ENCODE data around the gene ETV4.
A peak's percentile ranks its signal among the peaks of the same experiment; 100 is the strongest.

The ETV4 gene

DNA sequence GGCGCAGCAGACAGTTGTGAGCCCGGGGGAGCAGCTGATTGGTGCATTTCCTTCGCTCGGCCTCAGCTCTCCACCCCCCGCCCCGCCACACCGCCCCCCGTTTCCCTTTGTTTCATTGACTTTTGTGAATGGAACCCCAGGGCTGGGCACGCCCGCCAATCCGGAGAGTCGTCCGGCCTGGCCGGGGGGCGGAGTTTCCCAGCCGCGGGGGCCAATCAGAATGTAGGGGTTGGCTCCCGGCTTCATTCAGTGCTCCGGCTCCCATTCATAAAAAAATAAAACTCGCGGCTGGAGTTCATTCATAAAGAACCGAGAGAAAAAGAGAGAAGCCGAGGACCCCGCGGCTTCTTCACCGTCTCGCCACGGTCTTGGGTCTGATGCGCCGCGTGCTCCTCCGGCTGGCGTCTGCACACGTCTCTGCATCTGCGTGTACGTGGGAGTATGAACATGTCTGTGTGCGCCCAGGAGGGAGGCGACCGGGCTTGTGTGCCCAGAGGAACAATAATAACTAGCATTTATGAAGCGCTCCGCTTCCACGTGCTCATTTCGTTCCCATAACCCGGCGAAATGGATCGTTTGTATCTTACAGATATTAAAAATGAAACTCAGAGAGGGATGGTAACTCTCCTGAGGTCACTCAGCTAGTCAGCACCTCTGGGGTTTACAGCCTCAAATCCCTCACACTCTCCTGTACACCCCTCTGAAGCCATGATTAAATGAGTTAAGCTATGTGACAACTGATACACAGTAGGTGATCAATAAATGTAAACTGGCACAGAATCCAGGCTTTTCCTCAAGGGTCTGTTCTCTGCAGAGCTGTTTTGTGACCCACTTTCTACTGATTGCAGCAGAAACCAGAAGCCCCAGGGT is at the start of gene ETV4:
ETV4 (minus strand) TSS at position 22 of the 870 bp plus-strand sequence. CDS start 723 bp downstream, outside the sequence.
- Histone ChIP-seq H3K4me2 (peak within 1 kb of the TSS; percentile 100), H3K4me1 (peaks cover 23% of the 10 kb centered on the region), H3K9ac (peak within 1 kb of the TSS; percentile 76), H3K4me3 (peak within 1 kb of the TSS; percentile 74), H3K27ac (0 out of 2 replicates have a peak within 1 kb of the TSS, but pooled peaks have one; percentile 53), H3K27me3 (peaks cover 51% of the 10 kb centered on the region), H3K9me3 (no peaks in the 10 kb centered on the region), H3K36me3 (no peaks in the 10 kb centered on the region), H4K20me1 (no peaks in the 10 kb centered on the region; the same call in none of the 2 replicates)
- TF ChIP-seq Cebpa-rat (IDR thresholded peaks at IDR 0.05): no peak

DNA sequence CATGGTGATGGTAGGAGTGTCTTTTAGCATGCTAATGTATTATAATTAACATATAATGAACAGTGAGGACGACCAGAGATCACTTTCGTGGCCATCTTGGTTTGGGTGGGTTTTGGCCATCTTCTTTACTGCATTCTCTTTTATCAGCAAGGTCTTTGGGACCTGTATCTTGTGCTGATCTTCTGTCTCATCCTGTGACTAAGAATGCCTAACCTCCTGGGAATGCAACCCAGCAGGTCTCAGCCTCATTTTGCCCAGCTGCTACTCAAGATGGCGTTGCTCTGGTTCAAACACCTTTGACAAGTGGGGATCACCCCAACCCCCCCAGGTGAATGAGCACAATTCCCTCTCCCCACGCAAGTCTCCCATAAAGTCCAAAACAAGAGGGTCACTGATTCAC is 49.3 kb upstream of the ETV4 start:
- Histone ChIP-seq H3K4me3 (no peak overlapping the region), H4K20me1 (no peaks in the 10 kb centered on the region), H3K36me3 (no peaks in the 10 kb centered on the region), H3K27ac (no peak overlapping the region), H3K27me3 (no peaks in the 10 kb centered on the region), H3K4me1 (no peaks in the 10 kb centered on the region), H3K9ac (no peak overlapping the region), H3K9me3 (no peaks in the 10 kb centered on the region), H3K4me2 (no peak overlapping the region)
- no peak for TF ChIP-seq Cebpa-rat (IDR thresholded peaks at IDR 0.05)

DNA sequence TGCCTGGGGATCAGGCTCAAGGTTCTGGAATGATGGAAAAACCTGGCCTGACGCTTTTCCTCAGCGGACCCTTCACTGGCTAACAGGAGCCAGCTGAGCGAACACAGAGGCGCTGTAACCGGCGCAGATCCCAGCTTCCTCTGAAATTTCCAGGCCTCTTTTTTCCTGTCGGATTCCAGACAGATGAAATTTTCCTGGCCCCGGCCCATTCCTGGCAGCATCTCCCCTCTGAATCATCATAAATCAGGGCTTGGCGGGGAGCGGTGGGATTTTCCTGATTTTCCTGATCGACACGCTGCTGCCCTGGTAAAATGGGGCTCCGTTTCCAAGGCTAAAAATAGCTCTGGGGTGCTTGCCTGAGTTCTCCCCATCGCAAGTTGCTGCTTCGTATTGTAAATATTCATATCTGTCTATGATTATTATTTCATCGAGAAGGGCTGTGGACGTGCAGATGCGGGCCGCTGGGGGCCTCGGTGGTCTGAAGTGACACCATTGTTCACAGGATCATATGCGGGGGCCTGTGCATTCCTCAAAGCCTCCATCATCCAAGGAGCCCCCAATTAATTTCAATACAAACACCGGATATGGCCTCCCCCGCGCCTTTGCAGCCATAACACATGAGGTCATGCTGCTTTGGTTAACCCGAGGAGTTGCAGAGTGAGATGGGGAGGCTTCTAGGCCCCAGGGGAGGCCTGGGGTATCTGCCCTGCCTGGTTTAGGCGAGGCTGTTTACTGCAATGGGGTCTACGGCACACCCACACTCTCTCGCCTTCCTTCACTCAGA is 45.8 kb upstream of the ETV4 start:
- Histone ChIP-seq H3K27me3 (no peaks in the 10 kb centered on the region), H3K27ac (no peak overlapping the region), H4K20me1 (no peaks in the 10 kb centered on the region), H3K36me3 (no peaks in the 10 kb centered on the region), H3K4me3 (no peak overlapping the region), H3K4me1 (peaks cover 14% of the 10 kb centered on the region), H3K4me2 (no peak overlapping the region), H3K9me3 (peaks cover 18% of the 10 kb centered on the region), H3K9ac (no peak overlapping the region)
- TF ChIP-seq Cebpa-rat (IDR thresholded peaks at IDR 0.05): no peak

DNA sequence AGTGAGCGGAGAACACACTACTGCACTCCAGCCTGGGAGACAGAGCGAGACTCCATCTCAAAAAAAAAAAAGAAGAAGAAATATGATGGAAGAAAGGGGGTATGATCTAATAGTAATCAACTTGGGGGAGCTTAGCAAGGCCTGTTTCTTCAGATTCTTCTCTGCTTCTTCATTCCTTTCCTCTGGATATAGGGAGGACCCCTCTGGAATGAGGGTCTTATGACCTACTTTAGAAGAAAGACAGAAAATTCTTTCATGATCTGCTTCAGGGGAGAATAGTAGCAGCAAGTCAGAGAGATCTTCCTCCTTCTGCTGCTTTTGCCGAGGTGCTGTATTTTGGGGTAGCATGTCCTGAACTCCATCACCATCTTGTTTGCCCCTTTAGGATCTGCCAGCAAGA is 44.9 kb upstream of the ETV4 start:
- H3K9ac ChIP-seq: no peak overlapping the region
- H3K36me3 ChIP-seq: no peaks in the 10 kb centered on the region
- H3K27ac ChIP-seq: no peak overlapping the region
- no peaks in the 10 kb centered on the region for H4K20me1 ChIP-seq
- no peak overlapping the region for H3K4me2 ChIP-seq
- no peak for TF ChIP-seq Cebpa-rat (IDR thresholded peaks at IDR 0.05)
- H3K27me3 ChIP-seq: no peaks in the 10 kb centered on the region
- H3K4me3 ChIP-seq: no peak overlapping the region
- peaks cover 14% of the 10 kb centered on the region for H3K4me1 ChIP-seq
- H3K9me3 ChIP-seq: peaks cover 28% of the 10 kb centered on the region

DNA sequence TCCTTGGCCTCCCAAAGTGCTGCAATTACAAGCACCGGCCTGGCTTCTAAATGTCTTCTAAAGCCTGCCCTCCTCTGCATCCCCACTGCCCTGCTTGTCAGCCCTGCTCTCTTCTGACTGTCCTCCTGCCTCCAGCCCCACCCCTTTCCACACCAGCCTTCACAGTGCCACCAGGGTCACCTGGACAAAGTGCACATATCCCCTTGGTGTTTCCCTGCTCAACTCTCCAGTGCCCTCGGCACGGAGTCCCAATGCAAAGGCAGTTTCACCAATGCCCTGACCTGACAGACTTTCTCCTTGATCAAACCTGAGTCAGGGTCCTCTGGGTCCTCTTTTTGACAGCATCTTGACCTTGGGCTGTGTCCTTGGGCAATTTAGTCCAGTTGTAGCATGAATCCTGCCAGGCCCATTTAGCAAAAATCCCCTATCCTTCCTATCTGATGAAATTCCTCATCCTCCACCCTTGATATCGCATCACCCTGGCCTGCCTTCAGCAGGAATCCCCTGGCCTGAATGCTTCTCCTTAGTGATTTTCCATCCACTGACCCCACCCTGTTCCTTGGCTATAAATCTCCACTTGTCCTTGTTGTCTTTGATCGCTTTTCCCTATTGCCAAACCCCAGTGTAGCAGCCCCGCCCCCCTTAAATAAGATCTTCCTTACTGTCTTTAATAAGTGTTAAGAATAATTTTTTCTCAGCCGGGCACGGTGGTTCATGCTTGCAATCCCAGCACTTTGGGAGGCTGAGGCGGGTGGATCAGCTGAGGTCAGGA is 42.7 kb upstream of the ETV4 start:
- H3K9ac ChIP-seq: no peak overlapping the region
- H3K4me2 ChIP-seq: peak overlapping the region; percentile 50
- peaks cover 31% of the 10 kb centered on the region for H3K9me3 ChIP-seq
- no peak for TF ChIP-seq Cebpa-rat (IDR thresholded peaks at IDR 0.05)
- no peak overlapping the region for H3K4me3 ChIP-seq
- H3K27me3 ChIP-seq: no peaks in the 10 kb centered on the region
- H3K27ac ChIP-seq: no peak overlapping the region
- peaks cover 14% of the 10 kb centered on the region for H3K4me1 ChIP-seq
- H3K36me3 ChIP-seq: no peaks in the 10 kb centered on the region
- no peaks in the 10 kb centered on the region for H4K20me1 ChIP-seq

DNA sequence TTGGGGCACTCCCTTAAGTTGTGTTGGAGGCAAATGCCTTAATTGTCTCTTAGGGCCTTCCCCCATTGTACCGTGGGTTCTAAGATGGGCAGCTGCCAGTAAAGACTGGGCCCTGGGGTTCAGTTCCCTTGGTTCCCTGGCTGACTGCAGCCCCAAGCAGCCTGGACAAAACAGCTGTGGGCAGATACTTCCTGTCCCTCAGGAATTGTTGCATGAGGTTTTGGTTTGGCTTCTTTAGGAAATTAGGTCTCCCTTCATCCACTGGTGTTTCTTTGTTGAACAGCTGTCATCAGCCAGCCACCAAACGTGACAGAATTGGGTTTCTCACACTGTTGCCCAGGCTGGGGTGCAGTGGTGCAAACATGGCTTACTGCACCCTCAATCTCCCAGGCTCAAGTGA is 42.0 kb upstream of the ETV4 start:
- H3K4me1 ChIP-seq: peaks cover 14% of the 10 kb centered on the region
- H3K27ac ChIP-seq: no peak overlapping the region
- no peak for TF ChIP-seq Cebpa-rat (IDR thresholded peaks at IDR 0.05)
- peak overlapping the region; percentile 50 for H3K4me2 ChIP-seq
- no peaks in the 10 kb centered on the region for H3K27me3 ChIP-seq
- H4K20me1 ChIP-seq: no peaks in the 10 kb centered on the region
- H3K9me3 ChIP-seq: peaks cover 31% of the 10 kb centered on the region
- no peak overlapping the region for H3K9ac ChIP-seq
- H3K36me3 ChIP-seq: no peaks in the 10 kb centered on the region
- H3K4me3 ChIP-seq: no peak overlapping the region

DNA sequence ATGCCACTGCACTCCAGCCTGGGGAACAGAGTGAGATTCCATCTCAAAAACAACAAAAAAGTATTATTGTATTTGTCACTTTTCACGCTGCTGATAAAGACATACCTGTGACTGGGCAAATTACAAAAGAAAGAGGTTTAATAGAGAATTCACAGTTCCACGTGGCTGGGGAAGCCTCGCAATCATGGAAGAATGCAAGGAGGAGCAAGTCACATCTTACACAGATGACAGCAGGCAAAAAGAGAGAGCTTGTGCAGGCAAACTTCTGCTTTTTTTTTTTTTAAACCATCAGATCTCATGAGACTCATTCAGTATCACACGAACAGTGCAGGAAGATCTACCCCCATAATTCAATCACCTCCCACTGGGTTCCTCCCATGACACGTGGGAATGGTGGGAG is 41.5 kb upstream of the ETV4 start:
- no peak for TF ChIP-seq Cebpa-rat (IDR thresholded peaks at IDR 0.05)

DNA sequence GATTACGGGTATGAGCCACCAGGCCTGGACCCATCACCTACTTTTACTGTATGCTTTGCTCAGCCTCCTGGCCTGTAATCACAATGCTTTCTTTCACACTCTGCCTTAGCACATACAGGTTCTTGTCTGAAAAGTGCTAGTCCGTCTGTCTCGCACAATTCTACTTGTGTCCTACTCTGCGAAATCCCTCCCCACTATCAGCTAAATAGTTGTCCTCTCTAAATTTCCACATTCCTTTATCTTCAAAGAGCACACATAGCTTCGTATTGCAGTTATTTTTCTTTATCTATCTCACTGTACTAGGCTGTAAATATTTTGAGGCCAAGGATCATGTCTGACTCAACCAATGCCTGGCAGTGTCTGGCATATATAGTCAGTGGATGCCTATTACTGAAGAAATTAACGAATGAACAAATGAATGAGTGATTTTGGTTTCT is 38.5 kb upstream of the ETV4 start:
- Histone ChIP-seq H4K20me1 (no peaks in the 10 kb centered on the region), H3K4me2 (no peak overlapping the region), H3K36me3 (no peaks in the 10 kb centered on the region), H3K27ac (no peak overlapping the region), H3K9me3 (peaks cover 31% of the 10 kb centered on the region), H3K4me3 (no peak overlapping the region), H3K4me1 (peaks cover 15% of the 10 kb centered on the region), H3K27me3 (no peaks in the 10 kb centered on the region), H3K9ac (no peak overlapping the region)
- TF ChIP-seq Cebpa-rat (IDR thresholded peaks at IDR 0.05): no peak

More for the DNA sequence above, 41.5 kb upstream of the ETV4 start:
- Histone ChIP-seq H3K4me3 (no peak overlapping the region), H3K9ac (no peak overlapping the region), H3K9me3 (peaks cover 31% of the 10 kb centered on the region), H3K27ac (no peak overlapping the region), H4K20me1 (no peaks in the 10 kb centered on the region), H3K4me2 (peak overlapping the region; percentile 50), H3K36me3 (no peaks in the 10 kb centered on the region), H3K27me3 (no peaks in the 10 kb centered on the region), H3K4me1 (peaks cover 14% of the 10 kb centered on the region)

DNA sequence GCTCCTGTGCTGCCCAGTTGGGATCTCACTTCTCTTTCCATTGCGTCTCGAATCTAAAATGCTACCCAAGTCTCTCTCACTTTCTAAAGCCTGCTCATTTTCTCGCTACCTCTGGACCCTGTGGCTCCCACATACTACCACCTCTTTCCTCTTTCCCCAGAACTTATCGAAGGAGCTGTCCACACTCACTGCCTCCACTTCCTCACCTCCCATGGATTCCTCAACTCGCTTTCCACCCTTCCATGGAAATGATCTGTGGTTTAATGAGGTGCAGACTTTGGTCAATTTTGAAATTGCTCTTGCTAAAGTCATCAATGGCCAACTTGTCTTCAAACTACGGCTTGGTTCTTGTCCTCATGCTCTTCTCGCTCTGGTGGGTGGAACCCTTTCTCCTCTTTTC is 37.2 kb upstream of the ETV4 start:
- Histone ChIP-seq H3K4me1 (peaks cover 21% of the 10 kb centered on the region), H3K9me3 (peaks cover 26% of the 10 kb centered on the region), H3K36me3 (no peaks in the 10 kb centered on the region), H3K4me3 (no peak overlapping the region), H3K9ac (no peak overlapping the region), H4K20me1 (no peaks in the 10 kb centered on the region; the same call in 1 of the 2 replicates), H3K4me2 (no peak overlapping the region), H3K27me3 (no peaks in the 10 kb centered on the region), H3K27ac (no peak overlapping the region)
- no peak for TF ChIP-seq Cebpa-rat (IDR thresholded peaks at IDR 0.05)

Measured in BLaER1 (cell line).